Right ventricle myocardium superior (tissue), 1 donor: Measurements from ENCODE around the gene TMEM89. TPM values are rescaled to one million over a fixed set of nuclear protein-coding genes. Genes with fewer than 3 reads are reported as not detected.

ENCODE experiments used
- ATAC-seq: fragments of 200-7000 bp; cut with Tn5 transposase; one replicate; pipeline ENCODE4 v1.9.1; 2020; ENCODE audit warnings: mild to moderate bottlenecking; ENCODE audit not compliant: poor library complexity
- DNase-seq: peaks from one replicate; pipeline ENCODE4 v3.0.0-alpha.2; 2020
- intact Hi-C: fragments of 100-400 bp; cut with DNase I; formaldehyde crosslinking; loops from one replicate; pipeline ENCODE4 v1.11.2; 2022
- total RNA-seq: library from RNA; stranded (reverse); fragmentation: NEBNext Ultra II Directional; extraction: Animal tissue kit (Norgen Biotek cat#: 25700); gene quantifications from one replicate; pipeline ENCODE4 v1.2.1, GENCODE V29; 2021
- donor health status: DM: no; HTN: yes; CAD: no; lungs with severe emphysema.

Gene TMEM89
- total RNA-seq, 1 donor from 2014 or later, result not detected

- DNase-seq (no peak), ATAC-seq (no peak)
- intact Hi-C loops, result no loop called here
Observed at GRCh38 chr3:48623851-48624547, 2.4 kb upstream of the TMEM89 start.

- intact Hi-C loops, result no loop called here
- DNase-seq, result no peak
- ATAC-seq, result no peak
Observed at GRCh38 chr3:48619541-48620524, 1.7 kb downstream of the TMEM89 start.

- DNase-seq, result no peak
- intact Hi-C loops, result no loop called here
- ATAC-seq, result no peak
Observed at GRCh38 chr3:48617559-48617958, 4.0 kb downstream of the TMEM89 start.

- no peak for DNase-seq
- ATAC-seq, result no peak
- intact Hi-C loops, result no loop called here
Observed at GRCh38 chr3:48614044-48614443, 7.5 kb downstream of the TMEM89 start.

GRCh38 chr3:48612309-48612708 is 9.3 kb downstream of the TMEM89 start:
- intact Hi-C loops, result no loop called here
- no peak for ATAC-seq

GRCh38 chr3:48609088-48610005 is 12.2 kb downstream of the TMEM89 start, which contains the start of gene UQCRC1:
Gene UQCRC1 (minus strand): TSS chr3:48609646. CDS start chr3:48609620, 26 bp downstream.
- intact Hi-C loops, result loop anchor here (5.0 kb wide), 1 partner anchor 47 kb away; the partner anchor contains the start of gene UCN2
- DNase-seq (peak; percentile 96), ATAC-seq (peak; percentile 99)

More at GRCh38 chr3:48612309-48612708, 9.3 kb downstream of the TMEM89 start:
- DNase-seq, result no peak

- intact Hi-C loops, result loop anchor here (5.0 kb wide), 1 partner anchor 45 kb away; the partner anchor contains the start of gene UCN2
- ATAC-seq, result no peak
- DNase-seq, result no peak
Observed at GRCh38 chr3:48607519-48607918, 14.1 kb downstream of the TMEM89 start.

GRCh38 chr3:48601622-48601994 is 20.0 kb downstream of the TMEM89 start:
- ATAC-seq, result peak; percentile 51
- intact Hi-C loops, result no loop called here
- DNase-seq, result peak; percentile 88

- DNase-seq, result no peak
- ATAC-seq, result no peak
- intact Hi-C loops, result no loop called here
Observed at GRCh38 chr3:48600711-48601621, 20.6 kb downstream of the TMEM89 start.

- no peak for ATAC-seq
- DNase-seq, result no peak
- intact Hi-C loops, result no loop called here
Observed at GRCh38 chr3:48599509-48600285, 21.9 kb downstream of the TMEM89 start.

- DNase-seq (no peak), ATAC-seq (no peak)
- intact Hi-C loops, result no loop called here
Observed at GRCh38 chr3:48599077-48599501, 22.5 kb downstream of the TMEM89 start.

- peak; percentile 71 for DNase-seq
- intact Hi-C loops, result no loop called here
- peak; percentile 73 for ATAC-seq
Observed at GRCh38 chr3:48598323-48599076, 23.1 kb downstream of the TMEM89 start.

- intact Hi-C loops, result no loop called here
- ATAC-seq (peak; percentile 9), DNase-seq (no peak)
Observed at GRCh38 chr3:48597408-48597800, 24.2 kb downstream of the TMEM89 start.

- no peak for ATAC-seq
- intact Hi-C loops, result no loop called here
- DNase-seq, result no peak
Observed at GRCh38 chr3:48596676-48597407, 24.7 kb downstream of the TMEM89 start.

GRCh38 chr3:48596157-48596556 is 25.4 kb downstream of the TMEM89 start:
- intact Hi-C loops, result no loop called here
- DNase-seq (no peak), ATAC-seq (no peak)
